Measurements from ENCODE around the gene P3H3.
A peak's percentile ranks its signal among the peaks of the same experiment; 100 is the strongest.

Gene P3H3

DNA sequence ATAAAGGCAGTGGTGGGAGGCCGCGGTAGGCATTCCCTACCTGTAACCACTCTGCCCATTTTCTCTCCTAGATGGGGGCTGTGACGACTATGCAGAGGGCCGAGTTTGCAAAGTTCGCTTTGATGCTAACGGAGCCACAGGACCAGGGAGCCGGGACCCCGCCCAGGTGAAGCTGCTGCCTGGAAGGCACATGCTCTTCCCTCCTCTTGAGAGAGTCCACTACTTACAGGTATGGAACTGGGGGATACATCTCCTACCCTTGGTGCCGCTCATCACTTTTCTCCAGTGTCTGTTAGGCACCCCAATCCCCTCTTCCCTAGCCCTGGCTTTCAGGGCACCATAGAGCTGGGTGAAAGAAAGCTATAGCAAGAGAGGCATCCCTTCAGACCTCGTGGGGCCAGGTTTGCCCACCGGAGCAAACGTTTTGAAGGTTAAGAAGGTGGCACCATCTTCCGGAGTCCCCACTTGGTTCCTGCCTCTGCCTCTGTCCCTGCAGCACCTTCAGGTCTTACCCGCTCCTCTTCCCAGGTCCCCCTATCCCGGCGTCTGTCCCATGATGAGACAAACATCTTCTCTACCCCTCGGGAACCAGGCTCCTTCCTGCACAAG, 2.0 kb upstream of the P3H3 start:
- DNase-seq (ENCODE audit: low read depth in 2 of 3, low spot score in 1 of 3) = no peak

DNA sequence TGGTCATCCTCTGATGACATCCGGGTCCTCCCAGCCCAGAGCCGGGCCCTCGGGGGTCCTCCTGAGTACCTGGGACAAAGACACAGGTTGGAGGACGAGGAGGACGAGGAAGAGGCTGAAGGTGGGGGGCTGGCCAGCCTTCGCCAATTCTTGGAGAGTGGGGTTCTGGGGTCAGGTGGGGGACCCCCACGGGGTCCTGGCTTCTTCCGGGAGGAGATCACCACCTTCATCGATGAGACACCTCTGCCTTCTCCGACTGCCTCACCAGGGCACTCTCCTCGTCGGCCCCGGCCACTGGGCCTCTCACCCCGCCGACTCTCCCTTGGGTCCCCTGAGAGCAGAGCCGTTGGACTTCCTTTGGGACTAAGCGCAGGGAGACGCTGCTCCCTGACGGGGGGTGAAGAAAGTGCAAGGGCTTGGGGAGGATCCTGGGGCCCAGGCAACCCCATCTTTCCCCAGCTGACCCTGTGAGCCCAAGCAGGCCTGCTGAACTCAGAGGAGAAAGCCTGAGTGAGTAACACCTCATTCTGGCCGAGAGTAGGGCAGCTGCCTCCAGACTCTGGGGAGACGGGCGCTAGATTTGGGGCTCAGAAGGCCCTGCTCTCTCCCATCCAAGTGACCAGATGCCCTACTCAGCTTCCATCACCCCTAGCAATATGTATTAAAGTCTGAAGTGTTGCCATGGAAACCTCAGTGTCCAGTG, 1.3 kb upstream of the P3H3 start:
- no peak for DNase-seq (ENCODE audit: low read depth in 2 of 3, low spot score in 1 of 3)

DNA sequence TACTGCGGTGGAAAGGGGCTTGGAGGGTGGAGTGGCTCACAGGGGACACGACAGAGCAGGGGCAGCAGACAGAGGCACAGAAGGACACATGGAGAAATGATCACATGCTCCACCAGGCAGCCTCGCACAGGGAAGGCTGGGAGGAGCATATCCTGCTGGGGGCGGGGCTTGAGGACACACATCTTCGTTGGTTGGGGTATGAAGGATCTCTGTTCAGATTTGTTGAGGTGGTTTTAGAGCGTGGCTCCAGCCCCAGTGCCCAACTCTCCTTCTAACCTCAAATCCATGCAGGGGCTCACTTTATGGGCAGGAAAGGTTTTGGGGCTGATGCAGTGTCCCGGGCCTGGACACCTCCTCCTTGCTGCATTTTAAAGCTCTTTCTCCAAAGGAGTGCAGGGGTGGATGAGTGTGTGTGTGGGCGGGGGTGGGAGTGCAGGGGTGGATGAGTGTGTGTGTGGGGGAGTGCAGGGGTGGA, 733 bp upstream of the P3H3 start:
- DNase-seq (ENCODE audit: low read depth in 2 of 3, low spot score in 1 of 3) = peak in 2 of 3 donors; percentile 51 to 63

DNA sequence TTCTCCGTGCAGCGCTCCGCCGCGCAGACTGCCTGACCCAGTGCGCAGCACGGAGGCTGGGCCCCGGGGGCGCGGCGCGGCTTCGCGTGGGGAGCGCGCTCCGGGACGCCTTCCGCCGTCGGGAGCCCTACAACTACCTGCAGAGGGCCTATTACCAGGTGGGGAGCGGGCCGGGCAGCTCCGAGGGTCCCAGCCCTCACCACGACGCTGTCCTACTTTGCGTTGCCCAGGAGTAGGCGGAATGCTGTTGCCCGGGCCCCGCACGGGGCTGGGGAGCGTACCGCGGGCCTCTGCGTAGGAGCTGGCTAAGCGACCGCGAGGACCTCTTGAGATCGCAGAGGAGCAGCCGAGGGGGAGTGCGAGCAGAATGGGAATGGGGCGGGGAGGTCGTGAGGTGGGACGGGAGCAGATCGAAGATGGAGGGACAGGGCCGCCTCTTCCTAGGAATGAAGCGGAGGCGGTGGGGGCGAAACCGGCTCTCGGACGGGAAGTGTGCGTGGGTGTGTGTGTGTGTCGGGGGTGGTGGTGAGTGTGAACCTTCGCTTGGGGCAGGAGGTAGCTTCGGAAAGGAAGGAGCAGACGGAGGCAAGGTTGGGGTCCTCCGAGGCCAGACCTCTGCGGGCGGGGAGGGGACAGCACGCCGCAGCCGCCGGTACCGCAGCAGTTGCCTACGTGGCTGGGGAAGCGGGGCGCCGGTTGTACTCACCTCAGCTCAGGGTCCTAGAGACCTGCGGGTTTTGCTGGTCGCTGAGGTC, 751 bp downstream of the P3H3 start:
- no peak for DNase-seq (ENCODE audit: low read depth in 2 of 3, low spot score in 1 of 3)

DNA sequence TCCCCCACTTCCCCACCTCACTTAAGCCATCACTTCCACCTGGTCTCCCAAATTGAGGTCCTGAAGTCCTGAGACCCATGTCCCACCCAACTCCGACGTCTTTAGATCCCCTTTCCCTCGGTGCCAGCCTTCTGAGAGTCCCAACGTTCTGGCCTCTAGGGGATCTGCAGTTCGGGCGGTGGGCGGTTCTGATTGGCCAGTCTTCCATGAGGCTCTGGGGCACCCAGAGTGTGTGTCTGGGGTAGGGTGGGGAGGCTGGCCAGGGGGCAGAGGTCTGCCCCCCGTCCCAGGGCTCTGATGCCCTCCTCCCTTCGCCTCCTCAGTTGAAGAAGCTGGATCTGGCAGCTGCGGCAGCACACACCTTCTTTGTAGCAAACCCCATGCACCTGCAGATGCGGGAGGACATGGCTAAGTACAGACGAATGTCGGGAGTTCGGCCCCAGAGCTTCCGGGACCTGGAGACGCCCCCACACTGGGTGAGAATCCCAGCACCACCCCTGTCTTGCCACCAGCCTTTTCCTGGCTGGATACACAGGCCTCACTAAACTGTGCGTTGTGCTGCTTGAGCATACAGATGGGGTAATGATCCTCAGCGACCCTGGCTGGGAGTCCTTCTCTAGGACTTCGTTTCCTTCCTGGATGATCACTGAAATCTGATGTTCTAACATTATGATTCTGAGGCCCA, 1.5 kb downstream of the P3H3 start:
- no peak for DNase-seq (ENCODE audit: low read depth in 2 of 3, low spot score in 1 of 3)

DNA sequence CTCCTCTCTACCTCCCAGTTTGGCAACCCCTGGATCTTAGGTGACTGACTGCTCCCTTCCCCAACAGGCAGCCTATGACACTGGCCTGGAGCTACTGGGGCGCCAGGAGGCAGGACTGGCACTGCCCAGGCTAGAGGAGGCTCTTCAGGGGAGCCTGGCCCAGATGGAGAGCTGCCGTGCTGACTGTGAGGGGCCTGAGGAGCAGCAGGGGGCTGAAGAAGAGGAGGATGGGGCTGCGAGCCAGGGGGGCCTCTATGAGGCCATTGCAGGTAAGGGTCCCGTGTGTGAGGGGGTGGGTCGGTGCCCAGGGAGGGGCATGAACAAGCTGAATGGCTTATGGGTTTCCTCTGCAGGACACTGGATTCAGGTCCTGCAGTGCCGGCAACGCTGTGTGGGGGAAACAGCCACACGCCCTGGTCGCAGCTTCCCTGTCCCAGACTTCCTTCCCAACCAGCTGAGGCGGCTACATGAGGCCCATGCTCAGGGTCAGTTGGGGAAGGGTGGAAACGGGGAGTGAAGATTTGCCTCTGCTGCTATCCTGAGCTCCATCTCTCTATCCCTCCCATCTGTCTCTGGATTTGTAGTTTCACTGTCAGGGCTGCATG, 2.2 kb downstream of the P3H3 start:
- no peak for DNase-seq (ENCODE audit: low read depth in 2 of 3, low spot score in 1 of 3)

DNA sequence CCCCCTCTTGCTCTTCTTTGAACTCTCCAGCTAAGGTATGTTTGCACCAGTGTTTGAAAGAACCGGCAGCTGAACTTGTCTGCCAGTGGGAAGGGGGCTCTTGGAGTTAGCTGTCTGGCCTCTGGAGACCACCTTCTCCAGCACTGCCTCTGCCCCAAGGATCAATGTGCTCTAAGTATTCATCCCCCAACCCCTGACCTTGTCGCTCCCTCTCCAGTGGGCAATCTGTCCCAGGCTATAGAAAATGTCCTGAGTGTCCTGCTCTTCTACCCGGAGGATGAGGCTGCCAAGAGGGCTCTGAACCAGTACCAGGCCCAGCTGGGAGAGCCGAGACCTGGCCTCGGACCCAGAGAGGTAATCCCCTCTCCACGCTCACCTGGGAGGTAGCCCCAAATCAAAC, 2.8 kb downstream of the P3H3 start:
- DNase-seq (ENCODE audit: low read depth in 2 of 3, low spot score in 1 of 3) = no peak

DNA sequence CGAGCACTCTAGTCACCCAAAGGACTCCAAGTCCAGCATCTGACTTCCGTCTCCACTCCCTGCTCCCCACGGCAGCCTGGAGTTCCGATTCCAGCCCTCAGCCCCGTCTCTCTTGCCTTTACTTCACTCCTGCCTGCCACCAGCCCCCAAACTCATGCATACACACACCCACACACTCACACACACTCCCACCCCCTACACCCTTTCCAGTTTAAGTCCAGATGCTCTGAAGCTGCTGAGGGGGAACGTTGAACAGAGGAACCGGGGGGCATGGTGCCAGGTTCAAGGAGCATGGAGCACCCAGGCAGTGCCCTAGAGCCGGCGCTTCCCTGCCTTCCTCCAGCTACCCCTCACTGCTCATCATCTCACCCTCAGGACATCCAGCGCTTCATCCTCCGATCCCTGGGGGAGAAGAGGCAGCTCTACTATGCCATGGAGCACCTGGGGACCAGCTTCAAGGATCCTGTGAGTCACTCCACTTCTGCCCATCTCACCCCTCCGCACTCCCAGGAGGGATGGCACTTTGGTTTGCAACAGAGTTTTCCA, 3.3 kb downstream of the P3H3 start:
- DNase-seq (ENCODE audit: low read depth in 2 of 3, low spot score in 1 of 3) = no peak

DNA sequence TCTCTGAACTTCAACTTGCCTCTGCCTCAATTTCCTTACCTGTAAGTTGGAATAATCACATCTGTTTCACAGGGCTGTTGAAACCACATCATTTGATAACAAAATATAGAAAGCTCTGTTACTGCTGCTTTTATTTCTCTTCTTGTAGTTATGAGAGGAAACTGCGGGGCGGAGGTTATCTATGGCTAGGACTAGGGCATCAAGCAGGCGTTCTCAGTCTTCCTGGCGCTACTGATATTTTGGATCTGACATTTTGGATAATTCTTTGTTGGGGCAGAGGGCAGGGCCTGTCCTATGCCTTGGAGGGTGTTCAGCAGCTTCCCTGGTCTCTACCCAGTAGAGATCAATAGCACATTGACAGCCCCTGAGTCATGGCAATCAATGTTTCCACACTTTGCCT, 3.9 kb downstream of the P3H3 start:
- no peak for DNase-seq (ENCODE audit: low read depth in 2 of 3, low spot score in 1 of 3)

DNA sequence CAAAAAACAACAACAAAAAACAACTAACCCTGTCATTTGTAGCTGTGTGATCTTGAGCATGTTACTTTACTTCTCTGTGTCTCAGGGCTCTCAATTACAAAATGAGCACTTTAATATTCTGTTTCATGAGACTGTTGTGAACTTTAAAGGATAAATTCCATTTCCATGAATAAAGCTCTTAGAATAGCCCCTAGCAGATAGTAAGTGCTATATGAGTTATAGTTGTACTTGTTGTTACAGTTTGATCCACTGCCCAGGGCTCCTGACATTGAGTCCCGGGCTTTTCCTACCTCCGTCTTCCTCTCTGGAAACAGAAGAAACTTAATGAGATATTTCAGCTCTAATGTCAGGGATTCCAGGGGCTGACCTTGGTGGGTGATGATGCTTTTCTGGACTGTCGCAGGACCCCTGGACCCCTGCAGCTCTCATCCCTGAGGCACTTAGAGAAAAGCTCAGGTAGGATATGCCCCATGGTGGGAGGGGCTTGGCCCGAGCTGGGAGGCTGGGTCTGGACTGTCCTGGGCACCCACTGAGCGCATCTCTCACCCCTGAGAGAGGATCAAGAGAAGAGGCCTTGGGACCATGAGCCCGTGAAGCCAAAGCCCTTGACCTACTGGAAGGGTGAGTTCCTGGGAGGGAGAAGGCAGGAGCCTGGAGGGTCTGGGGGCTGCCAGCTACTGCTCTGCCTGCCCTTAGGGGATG, 5.1 kb downstream of the P3H3 start:
- no peak for DNase-seq (ENCODE audit: low read depth in 2 of 3, low spot score in 1 of 3)

DNA sequence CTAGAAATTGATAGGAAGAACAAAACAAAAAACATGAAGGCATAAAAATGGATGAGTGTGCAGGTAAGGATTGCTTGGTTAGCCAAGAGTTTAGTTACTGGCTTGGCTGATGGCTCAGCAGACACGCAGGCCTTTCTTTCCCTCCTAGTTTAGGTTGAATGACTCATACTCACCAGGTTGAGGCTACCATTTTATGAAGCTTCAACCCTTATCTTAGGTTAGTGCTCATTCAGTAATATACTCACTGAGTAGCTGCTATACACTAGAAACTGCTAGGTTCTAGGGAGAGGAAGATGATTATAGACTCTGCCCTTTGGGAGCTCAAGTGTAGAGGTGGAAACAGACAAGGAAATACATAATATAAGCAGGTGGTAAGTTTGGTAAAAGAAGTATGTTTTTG, 6.0 kb downstream of the P3H3 start:
- no peak for DNase-seq (ENCODE audit: low read depth in 2 of 3, low spot score in 1 of 3)

DNA sequence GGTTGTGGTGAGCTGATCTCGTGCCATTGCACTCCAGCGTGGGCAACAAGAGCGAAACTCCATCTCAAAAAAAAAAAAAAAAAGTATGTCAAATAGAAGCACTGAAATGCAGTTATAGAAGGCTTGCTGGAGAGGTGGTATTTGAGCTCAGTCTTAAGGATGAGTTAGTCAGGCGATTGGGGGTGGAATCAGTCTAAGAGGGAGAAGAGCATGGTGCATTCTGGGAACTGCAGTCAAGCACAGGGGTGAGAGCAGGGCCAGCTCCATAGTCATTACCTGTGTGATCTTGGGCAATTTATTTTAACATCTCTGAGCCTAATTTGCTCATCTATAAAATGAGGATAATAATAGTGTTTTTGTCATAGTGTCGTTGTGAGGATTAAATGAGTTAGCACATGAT, 6.7 kb downstream of the P3H3 start:
- no peak for DNase-seq (ENCODE audit: low read depth in 2 of 3, low spot score in 1 of 3)

DNA sequence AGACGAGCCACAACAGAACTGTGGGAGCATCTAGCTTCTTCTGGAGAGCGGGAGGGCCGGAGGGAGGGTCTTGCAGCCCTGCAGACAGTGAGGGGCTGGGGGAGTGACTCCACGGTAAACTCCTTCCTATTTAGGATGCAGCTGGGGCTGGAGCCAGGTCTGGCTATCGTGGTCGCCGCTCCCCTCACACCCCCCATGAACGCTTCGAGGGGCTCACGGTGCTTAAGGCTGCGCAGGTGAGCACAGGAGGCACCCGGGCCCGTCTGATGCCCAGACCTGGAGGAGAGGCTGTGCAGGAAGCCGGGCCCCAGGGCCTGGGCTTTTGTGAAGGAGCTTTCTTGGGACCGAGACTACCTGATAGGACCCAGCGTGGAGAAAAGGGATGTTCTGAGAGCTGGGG, 8.6 kb downstream of the P3H3 start:
- DNase-seq (ENCODE audit: low read depth in 2 of 3, low spot score in 1 of 3) = no peak

DNA sequence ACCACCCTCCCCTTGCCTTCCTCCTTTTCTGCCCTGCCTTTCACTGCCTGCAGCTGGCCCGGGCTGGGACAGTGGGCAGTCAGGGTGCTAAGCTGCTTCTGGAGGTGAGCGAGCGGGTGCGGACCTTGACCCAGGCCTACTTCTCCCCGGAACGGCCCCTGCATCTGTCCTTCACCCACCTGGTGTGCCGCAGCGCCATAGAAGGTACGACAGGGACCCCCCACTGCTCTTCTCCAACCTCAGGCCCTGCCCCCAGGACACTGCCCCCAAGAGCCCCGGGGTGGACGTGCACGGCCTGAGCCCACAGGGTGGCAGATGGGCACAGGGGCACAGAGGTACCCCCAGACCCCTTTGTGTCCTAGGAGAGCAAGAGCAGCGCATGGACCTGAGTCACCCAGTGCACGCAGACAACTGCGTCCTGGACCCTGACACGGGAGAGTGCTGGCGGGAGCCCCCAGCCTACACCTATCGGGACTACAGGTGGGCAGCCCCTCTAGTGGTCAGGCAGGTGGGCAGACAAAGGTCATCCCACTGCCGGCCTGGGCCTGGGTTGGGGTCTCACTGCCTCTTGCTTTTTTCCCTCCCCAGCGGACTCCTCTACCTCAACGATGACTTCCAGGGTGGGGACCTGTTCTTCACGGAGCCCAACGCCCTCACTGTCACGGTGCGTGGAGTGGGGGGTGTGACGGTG, 9.3 kb downstream of the P3H3 start:
- DNase-seq (ENCODE audit: low read depth in 2 of 3, low spot score in 1 of 3) = no peak

DNA sequence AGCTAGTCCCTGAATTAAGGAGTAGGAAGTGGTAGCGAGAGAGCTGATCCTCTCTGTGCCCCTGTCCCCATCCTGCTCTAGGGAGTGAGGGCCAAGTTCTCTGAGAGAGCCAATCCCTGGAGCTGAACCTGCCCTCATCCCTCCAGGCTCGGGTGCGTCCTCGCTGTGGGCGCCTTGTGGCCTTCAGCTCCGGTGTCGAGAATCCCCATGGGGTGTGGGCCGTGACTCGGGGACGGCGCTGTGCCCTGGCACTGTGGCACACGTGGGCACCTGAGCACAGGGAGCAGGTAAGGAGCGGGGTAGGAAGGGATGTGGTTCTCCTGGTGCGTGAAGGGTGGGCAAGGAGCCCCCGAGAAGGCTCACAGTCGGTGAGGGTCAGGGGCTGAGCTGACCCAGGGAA, 10.6 kb downstream of the P3H3 start:
- DNase-seq (ENCODE audit: low read depth in 2 of 3, low spot score in 1 of 3) = no peak

DNA sequence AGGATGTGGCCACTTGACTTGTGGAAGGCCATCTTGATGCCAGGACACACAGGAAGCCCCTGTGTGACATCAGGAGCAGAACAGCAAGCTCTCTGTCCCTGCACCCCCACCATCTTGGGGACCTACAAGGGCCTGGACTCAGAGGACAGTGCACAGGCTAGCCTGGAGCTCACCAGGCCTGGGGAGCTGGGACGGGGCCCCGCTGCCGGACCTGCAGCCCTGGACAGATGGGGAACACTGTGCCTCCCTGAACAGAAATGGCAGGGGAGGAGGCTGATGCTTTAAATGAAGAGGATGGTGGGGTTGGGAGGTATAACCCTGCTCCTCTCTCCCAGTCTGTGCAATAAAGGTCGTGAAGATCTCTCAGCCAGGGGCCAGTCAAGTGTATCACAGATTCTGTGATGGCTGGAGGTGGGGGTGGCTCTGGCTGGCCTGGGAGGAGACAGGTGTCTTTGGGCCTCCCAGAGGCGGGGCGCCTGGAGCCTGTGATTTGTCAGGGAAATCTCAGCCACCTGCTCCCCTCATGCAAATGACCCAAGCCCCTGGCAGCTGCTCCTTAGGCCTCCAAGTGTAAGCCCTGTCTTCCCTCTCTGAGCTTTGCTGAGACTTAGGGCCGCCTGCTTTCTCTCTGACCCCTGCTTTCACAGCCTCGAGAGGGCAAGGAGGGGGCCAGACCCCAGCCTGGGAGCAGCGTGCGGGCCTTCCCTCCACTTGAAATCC, 11.4 kb downstream of the P3H3 start:
- no peak for DNase-seq (ENCODE audit: low read depth in 2 of 3, low spot score in 1 of 3)

DNA sequence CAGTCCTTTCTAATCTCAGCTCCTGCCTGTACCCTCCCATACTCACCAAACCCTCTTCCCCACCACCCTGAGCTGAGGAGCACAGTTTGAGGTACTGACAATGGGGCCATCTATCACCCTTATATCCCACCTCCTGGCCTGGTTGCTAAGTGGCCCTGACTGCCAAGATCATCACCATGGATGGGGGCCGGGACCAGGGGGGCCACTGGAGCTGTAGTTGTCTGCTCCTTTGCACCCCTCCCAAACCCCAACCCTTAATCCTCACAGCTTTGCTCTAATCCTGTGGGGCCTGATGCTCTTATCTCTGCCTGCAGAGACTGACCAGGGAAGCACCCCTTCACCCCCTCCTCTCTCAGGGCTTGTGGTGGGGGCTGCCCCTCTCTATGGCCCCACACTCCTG, 12.1 kb downstream of the P3H3 start:
- no peak for DNase-seq (ENCODE audit: low read depth in 2 of 3, low spot score in 1 of 3)

DNA sequence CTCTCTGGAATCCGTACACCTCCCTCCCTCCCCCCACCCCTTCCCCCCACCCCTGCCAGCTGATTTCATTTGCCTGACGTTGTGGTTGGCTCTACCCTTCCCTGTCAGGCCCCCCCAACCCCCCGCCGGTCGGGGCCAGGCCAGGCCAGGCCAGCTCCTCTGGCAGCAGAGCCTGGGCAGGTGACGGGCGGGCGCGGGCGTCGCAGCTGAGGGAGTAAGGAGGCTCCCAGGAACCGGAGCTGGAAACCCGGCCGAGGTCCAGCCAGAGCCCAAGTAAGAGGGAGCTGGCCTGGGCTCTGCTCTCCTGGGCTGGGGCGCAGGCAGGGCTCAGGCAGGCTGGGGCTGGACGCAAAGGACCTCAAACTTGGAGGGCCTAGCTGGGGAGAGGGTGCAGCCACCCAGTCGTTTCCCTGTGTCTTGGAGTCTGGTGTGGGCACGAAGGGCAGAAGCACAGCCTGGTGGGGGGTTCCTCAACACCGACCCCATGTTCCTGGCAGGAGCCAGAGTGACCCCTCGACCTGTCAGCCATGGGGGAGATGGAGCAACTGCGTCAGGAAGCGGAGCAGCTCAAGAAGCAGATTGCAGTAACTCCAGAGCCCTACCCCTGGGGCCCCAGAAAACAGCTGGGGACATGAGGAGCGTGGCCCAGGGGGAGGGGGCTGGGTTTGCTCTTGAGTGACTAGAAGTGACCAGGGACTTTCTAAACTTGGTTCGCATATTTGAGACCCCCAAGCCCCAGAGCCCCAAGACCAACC, 12.7 kb downstream of the P3H3 start, which contains the start of gene GNB3:
GNB3 (plus strand) TSS at position 165 of the 755 bp plus-strand sequence; CDS start at position 528, 363 bp downstream.
- no peak for DNase-seq (ENCODE audit: low read depth in 2 of 3, low spot score in 1 of 3)

Data from stimulated activated CD4-positive, alpha-beta T cell treated with anti-CD3 and anti-CD28 coated beads, Interleukin-12 subunit alpha, Interleukin-12 subunit beta, amount 100 ng/mL, for 48 hours (primary cell).